GM19468 (cell line): ENCODE measurements around the gene PEMT.
"Not testable (repeated sequence)": the region's sequence is repeated elsewhere in the genome, so short reads cannot be mapped to it uniquely, and the experiment has no call there.

Source experiments
- ATAC-seq: cut with Tn5 transposase; IDR thresholded peaks from one replicate; pipeline ENCODE4 v1.9.1; 2021; ENCODE audit warnings: mild to moderate bottlenecking, moderate library complexity, moderate number of reproducible peaks; ENCODE audit not compliant: unreplicated experiment; ENCODE audit errors: extremely low read depth

PEMT gene

DNA sequence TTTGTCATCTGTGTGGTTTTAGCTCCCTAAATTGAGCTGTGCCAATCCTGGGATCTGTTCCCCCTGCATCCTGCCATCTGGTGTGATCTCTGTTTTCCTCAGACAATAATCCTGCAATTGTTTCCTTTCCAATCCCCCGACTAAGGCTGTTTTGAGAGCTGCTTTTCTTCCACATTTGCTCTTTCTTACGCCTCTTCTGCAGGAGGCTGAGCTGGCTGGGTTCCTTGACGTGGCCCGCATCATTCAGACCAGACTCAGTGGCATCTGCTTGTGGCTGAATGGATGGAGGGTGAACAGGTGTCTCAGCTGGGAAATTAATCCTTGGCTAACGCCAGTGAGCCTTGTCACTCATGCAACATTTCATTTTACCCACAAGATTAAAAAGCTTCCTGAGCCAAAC, 124.5 kb downstream of the PEMT start:
- no peak for ATAC-seq

DNA sequence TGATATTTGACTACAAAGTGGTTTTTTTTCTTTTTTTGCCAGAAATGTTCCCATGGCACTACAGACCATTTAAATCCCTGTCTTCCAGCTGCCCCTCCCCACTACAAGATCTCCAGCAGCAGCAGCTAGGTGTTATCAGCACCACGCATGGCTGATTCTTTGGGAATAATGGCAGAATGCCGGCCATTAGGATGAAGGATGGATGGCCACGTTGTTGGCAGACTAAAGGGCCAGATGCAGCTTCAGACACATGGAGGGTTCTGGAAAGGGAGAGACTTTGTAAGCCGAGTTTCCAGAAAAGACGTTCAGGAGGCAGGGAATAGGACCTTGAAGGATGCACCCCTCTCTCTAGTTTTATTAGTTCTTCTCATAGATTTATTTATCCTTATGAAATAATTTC, 125.0 kb downstream of the PEMT start:
- ATAC-seq = no peak

DNA sequence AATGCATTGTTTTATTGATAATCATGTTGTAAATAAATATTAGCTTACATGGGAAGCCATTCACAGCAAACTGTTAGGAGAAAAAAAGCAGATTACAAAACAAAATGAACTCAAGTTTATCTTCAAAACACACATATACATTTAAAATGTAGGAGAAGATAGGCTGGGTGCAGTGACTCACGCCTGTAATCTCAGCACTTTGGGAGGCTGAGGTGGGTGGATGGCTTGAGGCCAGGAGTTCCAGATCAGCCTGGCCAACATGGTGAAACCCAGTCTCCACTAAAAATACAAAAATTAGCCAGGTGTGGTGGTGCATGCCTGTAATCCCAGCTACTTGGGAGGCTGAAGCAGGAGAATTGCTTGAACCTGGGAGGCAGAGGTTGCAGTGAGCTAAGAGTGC, 125.6 kb downstream of the PEMT start:
- ATAC-seq = not testable (repeated sequence)

DNA sequence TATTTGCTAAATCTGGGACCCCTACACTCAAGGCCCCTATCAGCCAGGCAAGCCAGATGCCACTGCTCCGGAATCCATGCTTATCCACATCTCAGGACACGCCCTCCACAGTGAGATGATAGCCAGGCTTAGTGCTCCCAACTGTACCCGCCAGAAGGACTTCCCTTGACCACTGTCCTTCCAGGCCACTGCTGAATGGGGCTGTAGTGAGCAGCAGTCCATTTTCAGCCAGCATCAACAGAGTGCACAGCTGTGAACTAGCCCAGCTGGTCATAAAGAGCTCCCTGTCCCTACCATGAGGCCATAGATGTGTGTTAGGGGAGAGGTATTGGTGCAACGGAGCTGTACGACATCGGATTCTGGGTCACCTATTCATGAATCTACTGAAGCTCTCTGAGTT, 127.7 kb downstream of the PEMT start:
- ATAC-seq = no peak

DNA sequence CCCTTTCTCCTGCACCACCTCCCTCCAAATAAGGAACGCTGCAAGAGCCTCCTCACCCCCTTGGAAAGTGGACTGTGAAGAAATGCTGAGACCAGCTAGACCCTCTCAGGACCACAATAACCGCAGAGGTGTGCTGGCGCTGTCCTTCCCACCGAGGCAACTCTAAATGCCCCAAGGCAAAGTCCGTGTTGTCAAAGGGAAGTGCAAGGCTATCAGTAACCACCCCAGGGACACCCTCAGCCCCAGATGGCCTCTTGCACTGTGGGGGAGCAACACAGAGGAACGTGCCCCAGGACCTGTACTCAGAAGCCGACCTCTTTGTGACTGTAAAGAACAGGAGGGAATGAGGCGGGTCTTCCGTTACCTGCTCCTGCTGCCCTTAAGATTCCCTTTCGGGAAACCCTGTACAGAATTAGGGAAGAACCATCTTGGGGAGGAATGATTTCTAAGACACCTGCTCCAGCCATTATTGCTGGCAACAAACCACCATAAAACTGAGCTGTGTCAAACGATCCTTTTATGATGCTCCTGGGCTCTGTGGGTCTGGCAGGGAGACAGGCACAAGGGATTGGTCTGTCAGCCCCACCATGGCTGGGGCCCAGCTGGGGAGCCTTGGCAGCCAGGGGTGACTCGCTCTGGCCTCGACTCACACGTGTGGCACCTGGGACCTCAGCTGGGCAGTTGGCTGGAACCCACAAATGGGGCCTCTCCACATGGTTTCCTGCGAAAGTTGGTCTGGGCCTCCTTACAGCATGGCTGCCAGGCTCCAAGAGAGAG, 129.3 kb downstream of the PEMT start:
- no peak for ATAC-seq

DNA sequence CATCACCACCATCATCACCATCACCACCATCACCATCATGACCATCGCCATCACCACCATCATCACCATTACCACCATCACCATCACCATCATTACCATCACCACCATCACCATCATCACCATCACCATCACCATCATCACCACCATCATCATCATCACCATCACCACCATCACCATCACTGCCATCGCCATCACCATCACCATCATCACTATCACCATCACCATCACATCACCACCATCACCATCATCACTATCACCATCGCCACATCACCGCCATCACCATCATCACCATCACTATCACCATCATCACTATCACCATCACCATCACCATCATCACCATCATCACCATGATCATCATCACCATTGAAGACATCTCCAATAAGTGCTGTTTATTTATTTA, 131.5 kb downstream of the PEMT start:
- ATAC-seq = no peak

DNA sequence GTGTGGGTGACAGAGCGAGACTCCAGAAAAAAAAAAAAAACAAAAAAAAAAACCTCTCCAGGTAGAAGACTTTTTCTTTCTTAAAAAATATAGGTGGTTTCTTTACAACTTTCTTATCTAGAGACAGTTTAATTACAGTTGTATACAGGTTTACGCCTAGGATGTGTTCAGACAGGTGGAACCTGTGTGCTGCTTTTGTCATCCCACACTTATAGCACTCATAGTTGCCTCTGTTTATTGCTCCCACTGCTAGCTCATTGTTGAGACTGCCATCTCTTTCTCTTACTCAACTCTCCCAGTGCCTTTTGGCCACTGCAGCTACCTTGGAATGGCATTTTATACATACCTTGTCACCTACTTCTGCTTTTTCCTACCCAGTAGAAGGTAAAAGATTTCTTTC, 133.8 kb downstream of the PEMT start:
- no peak for ATAC-seq

DNA sequence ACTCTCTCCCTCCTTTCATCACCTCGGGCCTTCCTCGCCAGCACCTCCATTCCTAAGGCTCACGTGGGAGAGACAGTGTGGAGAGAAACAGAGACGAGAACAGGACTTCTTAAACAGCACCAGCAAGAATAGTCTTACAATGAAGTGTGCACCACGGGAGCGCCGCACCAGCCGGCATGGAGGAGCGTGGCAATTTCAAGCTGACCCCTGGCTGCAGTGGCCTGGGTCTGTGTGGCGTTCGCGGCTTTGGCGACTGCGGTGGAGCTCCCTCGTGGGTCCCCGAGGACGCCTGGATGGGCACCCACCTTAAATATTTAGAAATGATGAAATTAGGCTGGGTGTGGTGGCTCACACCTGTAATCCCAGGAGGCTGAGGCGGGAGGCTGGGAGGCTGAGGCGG, 135.3 kb downstream of the PEMT start:
- ATAC-seq = no peak
